ENCODE results near the gene CIT. TPM values are rescaled to one million over a fixed set of nuclear protein-coding genes. Genes with fewer than 3 reads are reported as not detected.

Gene CIT
- total RNA-seq, 2 experiments from 2014 or later, result 1.3 to 1.9 TPM

- Mint-ChIP-seq H3K4me1 (ENCODE audit: low read depth) (no peaks in the 10 kb centered on the region), H3K27me3 (no peaks in the 10 kb centered on the region), H3K4me3 (no peak overlapping the region), H3K9me3 (no peaks in the 10 kb centered on the region), H3K36me3 (ENCODE audit: low read depth) (peaks cover 6% of the 10 kb centered on the region), H3K27ac (no peak overlapping the region)
- TF ChIP-seq, protein P1, sequence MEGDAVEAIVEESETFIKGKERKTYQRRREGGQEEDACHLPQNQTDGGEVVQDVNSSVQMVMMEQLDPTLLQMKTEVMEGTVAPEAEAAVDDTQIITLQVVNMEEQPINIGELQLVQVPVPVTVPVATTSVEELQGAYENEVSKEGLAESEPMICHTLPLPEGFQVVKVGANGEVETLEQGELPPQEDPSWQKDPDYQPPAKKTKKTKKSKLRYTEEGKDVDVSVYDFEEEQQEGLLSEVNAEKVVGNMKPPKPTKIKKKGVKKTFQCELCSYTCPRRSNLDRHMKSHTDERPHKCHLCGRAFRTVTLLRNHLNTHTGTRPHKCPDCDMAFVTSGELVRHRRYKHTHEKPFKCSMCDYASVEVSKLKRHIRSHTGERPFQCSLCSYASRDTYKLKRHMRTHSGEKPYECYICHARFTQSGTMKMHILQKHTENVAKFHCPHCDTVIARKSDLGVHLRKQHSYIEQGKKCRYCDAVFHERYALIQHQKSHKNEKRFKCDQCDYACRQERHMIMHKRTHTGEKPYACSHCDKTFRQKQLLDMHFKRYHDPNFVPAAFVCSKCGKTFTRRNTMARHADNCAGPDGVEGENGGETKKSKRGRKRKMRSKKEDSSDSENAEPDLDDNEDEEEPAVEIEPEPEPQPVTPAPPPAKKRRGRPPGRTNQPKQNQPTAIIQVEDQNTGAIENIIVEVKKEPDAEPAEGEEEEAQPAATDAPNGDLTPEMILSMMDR (IDR thresholded peaks at IDR 0.05), result no peak
- no peaks in the 10 kb centered on the region for H3K9me3 ChIP-seq (ENCODE audit: control insufficient read depth in 1 of 2, insufficient read depth in 1 of 2, low read length in 2 of 2)
- H3K27me3 ChIP-seq (ENCODE audit: control insufficient read depth in 1 of 2, insufficient read depth in 2 of 2, low read length in 2 of 2), result no peaks in the 10 kb centered on the region
- POLR2A ChIA-PET, result no interaction called here
- CTCF ChIA-PET, result no interaction called here
- H3K27ac ChIP-seq (ENCODE audit: low read depth in 1 of 2, low read length in 2 of 2), result no peak overlapping the region
- H3K36me3 ChIP-seq (ENCODE audit: insufficient read depth, low read length), result no peaks in the 10 kb centered on the region
- DNase-seq (no peak), ATAC-seq (ENCODE audit: poor library complexity) (no peak)
- H3K4me3 ChIP-seq (ENCODE audit: low read length), result no peak overlapping the region
- no peaks in the 10 kb centered on the region for H3K4me1 ChIP-seq (ENCODE audit: insufficient read depth, low read length)
- intact Hi-C loops (cut with DNase I, micrococcal nuclease), result no loop called here
These were observed 107.0 kb downstream of the CIT start for GRCh38 chr12:119770146-119770545.

DNA sequence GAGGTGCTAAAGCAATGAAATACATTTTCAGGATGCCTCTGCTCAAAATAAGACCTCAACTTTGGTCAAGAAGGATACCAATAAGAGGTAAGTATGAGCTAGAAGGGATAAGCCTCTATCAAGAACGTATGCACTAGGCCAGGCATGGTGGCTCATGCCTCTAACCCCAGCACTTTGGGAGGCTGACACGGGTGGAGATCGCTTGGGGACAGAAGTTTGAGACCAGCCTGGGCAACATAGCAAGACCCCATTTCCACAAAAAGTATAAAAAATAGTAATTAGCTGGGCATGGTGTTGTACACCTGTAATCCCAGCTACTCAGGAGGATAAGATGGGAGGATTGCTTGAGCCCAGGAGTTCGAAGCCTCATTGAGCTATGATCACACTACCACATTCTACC, 114.5 kb downstream of the CIT start:
- Mint-ChIP-seq H3K27me3 (no peaks in the 10 kb centered on the region), H3K27ac (no peak overlapping the region), H3K9me3 (no peaks in the 10 kb centered on the region), H3K36me3 (ENCODE audit: low read depth) (peaks cover 3% of the 10 kb centered on the region), H3K4me3 (no peak overlapping the region), H3K4me1 (ENCODE audit: low read depth) (no peaks in the 10 kb centered on the region)
- no peaks in the 10 kb centered on the region for H3K27me3 ChIP-seq (ENCODE audit: control insufficient read depth in 1 of 2, insufficient read depth in 2 of 2, low read length in 2 of 2)
- H3K4me3 ChIP-seq (ENCODE audit: low read length), result no peak overlapping the region
- H3K36me3 ChIP-seq (ENCODE audit: insufficient read depth, low read length), result no peaks in the 10 kb centered on the region
- no peaks in the 10 kb centered on the region for H3K4me1 ChIP-seq (ENCODE audit: insufficient read depth, low read length)
- TF ChIP-seq, protein P1 (IDR thresholded peaks at IDR 0.05), result no peak
- H3K9me3 ChIP-seq (ENCODE audit: control insufficient read depth in 1 of 2, insufficient read depth in 1 of 2, low read length in 2 of 2), result no peaks in the 10 kb centered on the region
- no peak overlapping the region for H3K27ac ChIP-seq (ENCODE audit: low read depth in 1 of 2, low read length in 2 of 2)
- ATAC-seq (ENCODE audit: poor library complexity) (no peak), DNase-seq (no peak)
- POLR2A ChIA-PET, result no interaction called here
- CTCF ChIA-PET, result interaction anchor here (0.6 kb wide), 1 partner anchor 1485 kb away, joined by 3 read pairs; no protein-coding TSS in a partner anchor
- intact Hi-C loops (cut with DNase I, micrococcal nuclease), result no loop called here

GRCh38 chr12:119758722-119759121, 118.4 kb downstream of the CIT start:
- ChIA-PET POLR2A (no interaction called here), CTCF (no interaction called here)
- TF ChIP-seq, protein P1 (IDR thresholded peaks at IDR 0.05), result no peak
- H3K4me3 ChIP-seq (ENCODE audit: low read length), result no peak overlapping the region
- no peaks in the 10 kb centered on the region for H3K9me3 ChIP-seq (ENCODE audit: control insufficient read depth in 1 of 2, insufficient read depth in 1 of 2, low read length in 2 of 2)
- no peaks in the 10 kb centered on the region for H3K4me1 Mint-ChIP-seq (ENCODE audit: low read depth)
- H3K27ac Mint-ChIP-seq, result no peak overlapping the region
- no peaks in the 10 kb centered on the region for H3K27me3 ChIP-seq (ENCODE audit: control insufficient read depth in 1 of 2, insufficient read depth in 2 of 2, low read length in 2 of 2)
- DNase-seq (no peak), ATAC-seq (ENCODE audit: poor library complexity) (no peak)
- no peaks in the 10 kb centered on the region for H3K36me3 ChIP-seq (ENCODE audit: insufficient read depth, low read length)
- H3K9me3 Mint-ChIP-seq, result no peaks in the 10 kb centered on the region
- H3K4me3 Mint-ChIP-seq, result no peak overlapping the region
- intact Hi-C loops (cut with DNase I, micrococcal nuclease), result no loop called here
- H3K27me3 Mint-ChIP-seq, result no peaks in the 10 kb centered on the region
- H3K4me1 ChIP-seq (ENCODE audit: insufficient read depth, low read length), result no peaks in the 10 kb centered on the region
- H3K36me3 Mint-ChIP-seq (ENCODE audit: low read depth), result no peaks in the 10 kb centered on the region
- no peak overlapping the region for H3K27ac ChIP-seq (ENCODE audit: low read depth in 1 of 2, low read length in 2 of 2)

All from CD4-positive, alpha-beta T cell (primary cell).